A549 (cell line): Measurements from ENCODE around the gene PXDC1.

Experiments used
- BHLHE40 ChIP-seq: IDR thresholded peaks from 2 replicates; pipeline ENCODE4 v1.6.1; 2012; ENCODE audit warnings: low read depth, low read length, inconsistent platforms
- EHF ChIP-seq: fragments of 250-450 bp; sonication (Bioruptor Pico); IDR thresholded peaks from 2 replicates; pipeline ENCODE4 v1.5.0; 2020; ENCODE audit warnings: mild to moderate bottlenecking
- HOXA7 ChIP-seq: fragments of 250-450 bp; sonication (Bioruptor Pico); IDR thresholded peaks from 2 replicates; pipeline ENCODE4 v1.5.0; 2020; ENCODE audit warnings: mild to moderate bottlenecking, moderate library complexity
- RAD21 ChIP-seq, 2 experiments: fragments of >200 bp in 1 of 2; sonication (Bioruptor Twin) in 1 of 2; formaldehyde crosslinking in 1 of 2; IDR thresholded peaks in 1 of 2; conservative IDR thresholded peaks in 1 of 2; 2 replicates in 1 of 2; 3 replicates in 1 of 2; pipeline ENCODE4 v1.6.1; 2012 to 2018; ENCODE audit warnings: inconsistent platforms in 1 of 2
- RCOR1 ChIP-seq: fragments of 150-350 bp; IDR thresholded peaks from 2 replicates; pipeline ENCODE4 v1.6.1; 2014; ENCODE audit warnings: antibody characterized with exemption, low read length, low read depth
- SMC3 ChIP-seq: fragments of >200 bp; sonication (Bioruptor Twin); formaldehyde crosslinking; IDR thresholded peaks from 3 replicates; pipeline ENCODE4 v1.6.1; 2018; ENCODE audit warnings: inconsistent platforms
- TF ChIP-seq, protein P1 (sequence below): fragments of >200 bp; sonication (Bioruptor Twin); formaldehyde crosslinking; IDR thresholded peaks from 2 replicates; pipeline ENCODE4 v1.6.1; 2016
- TF ChIP-seq, protein P2 (sequence below): fragments of >200 bp; sonication (Bioruptor Twin); formaldehyde crosslinking; IDR thresholded peaks from 3 replicates; pipeline ENCODE4 v1.5.1; 2016

DNA sequence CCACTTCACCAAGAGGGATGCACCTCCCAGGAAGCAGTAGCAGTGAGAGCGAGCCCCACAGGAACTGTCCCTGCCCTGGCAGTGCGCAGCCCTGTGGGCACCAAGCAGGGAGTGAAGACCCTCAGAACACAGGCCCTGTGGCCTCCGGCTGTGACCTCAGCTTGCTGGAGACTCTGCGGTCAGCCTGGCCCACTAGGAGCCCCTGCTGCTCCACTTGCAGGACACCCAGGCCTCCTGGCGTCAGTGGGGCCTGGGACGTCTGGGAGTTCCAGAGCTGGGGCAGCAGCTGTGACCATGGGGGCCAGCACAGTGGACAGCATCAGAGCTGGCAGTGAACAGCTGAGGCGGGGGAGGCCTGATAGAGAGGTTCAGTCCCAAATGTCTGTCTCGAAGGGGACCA is 28.3 kb downstream of the PXDC1 start:
- TF ChIP-seq RAD21 (conservative IDR thresholded peaks at IDR 0.05 in 1 of 2, IDR thresholded peaks at IDR 0.05 in 1 of 2) = no peak
- TF ChIP-seq, protein P1, sequence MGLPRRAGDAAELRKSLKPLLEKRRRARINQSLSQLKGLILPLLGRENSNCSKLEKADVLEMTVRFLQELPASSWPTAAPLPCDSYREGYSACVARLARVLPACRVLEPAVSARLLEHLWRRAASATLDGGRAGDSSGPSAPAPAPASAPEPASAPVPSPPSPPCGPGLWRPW = no peak
- no peak for TF ChIP-seq SMC3
- no peak for TF ChIP-seq BHLHE40
- no peak for TF ChIP-seq EHF (CRISPR knock-in tag)
- TF ChIP-seq, protein P2, sequence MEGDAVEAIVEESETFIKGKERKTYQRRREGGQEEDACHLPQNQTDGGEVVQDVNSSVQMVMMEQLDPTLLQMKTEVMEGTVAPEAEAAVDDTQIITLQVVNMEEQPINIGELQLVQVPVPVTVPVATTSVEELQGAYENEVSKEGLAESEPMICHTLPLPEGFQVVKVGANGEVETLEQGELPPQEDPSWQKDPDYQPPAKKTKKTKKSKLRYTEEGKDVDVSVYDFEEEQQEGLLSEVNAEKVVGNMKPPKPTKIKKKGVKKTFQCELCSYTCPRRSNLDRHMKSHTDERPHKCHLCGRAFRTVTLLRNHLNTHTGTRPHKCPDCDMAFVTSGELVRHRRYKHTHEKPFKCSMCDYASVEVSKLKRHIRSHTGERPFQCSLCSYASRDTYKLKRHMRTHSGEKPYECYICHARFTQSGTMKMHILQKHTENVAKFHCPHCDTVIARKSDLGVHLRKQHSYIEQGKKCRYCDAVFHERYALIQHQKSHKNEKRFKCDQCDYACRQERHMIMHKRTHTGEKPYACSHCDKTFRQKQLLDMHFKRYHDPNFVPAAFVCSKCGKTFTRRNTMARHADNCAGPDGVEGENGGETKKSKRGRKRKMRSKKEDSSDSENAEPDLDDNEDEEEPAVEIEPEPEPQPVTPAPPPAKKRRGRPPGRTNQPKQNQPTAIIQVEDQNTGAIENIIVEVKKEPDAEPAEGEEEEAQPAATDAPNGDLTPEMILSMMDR = no peak
- TF ChIP-seq HOXA7 (CRISPR knock-in tag) = no peak
- no peak for TF ChIP-seq RCOR1
